T-helper 2 cell (primary cell): Measurements from ENCODE around the gene LYPD3.

ENCODE experiments used
- DNase-seq, 5 experiments: peaks; one replicate each; pipeline versions ENCODE4 v3.0.0 to v3.0.0-alpha.2; 2012 to 2022

The LYPD3 gene

GRCh38 chr19:43430142-43430710 lies 35.2 kb downstream of the LYPD3 start:
- no peak for DNase-seq

GRCh38 chr19:43429395-43429794 lies 36.0 kb downstream of the LYPD3 start:
- no peak for DNase-seq

GRCh38 chr19:43425567-43426392 lies 39.6 kb downstream of the LYPD3 start:
- DNase-seq, result peak in 1 of 5 experiments; percentile 13

- no peak for DNase-seq
Measured at GRCh38 chr19:43423779-43424178, 41.6 kb downstream of the LYPD3 start.

GRCh38 chr19:43422689-43423066 lies 42.7 kb downstream of the LYPD3 start:
- DNase-seq, result no peak

GRCh38 chr19:43422000-43422688 lies 43.3 kb downstream of the LYPD3 start:
- DNase-seq, result no peak

- no peak for DNase-seq
Measured at GRCh38 chr19:43420954-43421353, 44.5 kb downstream of the LYPD3 start.

- no peak for DNase-seq
Measured at GRCh38 chr19:43416951-43417623, 48.3 kb downstream of the LYPD3 start.

GRCh38 chr19:43414554-43414953 lies 50.9 kb downstream of the LYPD3 start, which contains the start of gene TEX101:
TSS of gene TEX101 (plus strand) at chr19:43414890. CDS start at chr19:43415920, 1,030 bp downstream.
- no peak for DNase-seq

- no peak for DNase-seq
Measured at GRCh38 chr19:43412441-43412840, 53.0 kb downstream of the LYPD3 start.
